HK-2 (cell line): Measurements from ENCODE around the gene CDH4.

Source experiments
- DNase-seq: peaks from one replicate; pipeline ENCODE4 v3.0.0-alpha.2; 2018; ENCODE audit not compliant: unreplicated experiment

CDH4 gene

GRCh38 chr20:61251529-61252393 is at the start of gene CDH4:
Gene CDH4 (plus strand): TSS chr20:61252261.
- DNase-seq: no peak

DNA sequence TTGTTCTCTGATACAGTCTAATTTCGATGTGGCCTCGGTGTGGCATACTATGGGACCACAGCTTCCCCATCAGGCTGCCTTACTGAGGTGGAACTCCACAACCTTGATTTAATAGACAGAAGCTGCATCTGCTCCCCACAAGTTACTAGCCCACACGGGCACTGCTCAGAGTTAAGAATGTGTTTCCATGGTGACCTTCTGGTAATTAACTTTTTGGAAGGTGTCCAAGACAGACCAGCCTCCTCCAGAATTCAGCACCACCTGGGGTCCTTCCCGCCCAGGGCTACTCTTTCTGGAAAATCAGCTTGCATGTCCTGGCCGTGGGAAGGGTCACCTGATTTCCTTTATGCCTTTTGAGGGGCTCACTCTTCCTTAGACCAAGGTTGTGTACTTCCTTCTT is 48.7 kb upstream of the CDH4 start:
- DNase-seq: no peak

DNA sequence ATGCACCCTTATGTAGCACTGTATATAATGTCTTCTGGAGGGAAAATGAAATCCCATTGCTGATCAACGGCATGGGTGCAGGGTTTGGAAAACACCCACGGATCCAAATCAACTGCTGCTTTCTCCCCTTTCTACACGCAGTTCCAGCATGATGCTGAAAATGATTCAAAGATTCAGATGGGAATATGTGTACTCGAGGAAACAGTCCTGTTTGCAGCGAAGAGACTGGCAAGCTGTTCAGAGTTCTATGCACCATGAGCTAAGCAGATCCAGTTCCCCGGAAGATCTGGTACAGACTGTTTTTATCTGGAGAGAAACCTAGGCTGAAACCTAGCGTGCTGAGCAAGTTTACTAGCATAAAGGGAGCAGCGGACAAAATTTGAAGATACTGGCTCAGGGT is 47.9 kb upstream of the CDH4 start:
- no peak for DNase-seq

GRCh38 chr20:61205769-61206168 is 46.3 kb upstream of the CDH4 start:
- no peak for DNase-seq

- no peak for DNase-seq
These were observed 41.2 kb upstream of the CDH4 start for GRCh38 chr20:61210862-61211261.

DNA sequence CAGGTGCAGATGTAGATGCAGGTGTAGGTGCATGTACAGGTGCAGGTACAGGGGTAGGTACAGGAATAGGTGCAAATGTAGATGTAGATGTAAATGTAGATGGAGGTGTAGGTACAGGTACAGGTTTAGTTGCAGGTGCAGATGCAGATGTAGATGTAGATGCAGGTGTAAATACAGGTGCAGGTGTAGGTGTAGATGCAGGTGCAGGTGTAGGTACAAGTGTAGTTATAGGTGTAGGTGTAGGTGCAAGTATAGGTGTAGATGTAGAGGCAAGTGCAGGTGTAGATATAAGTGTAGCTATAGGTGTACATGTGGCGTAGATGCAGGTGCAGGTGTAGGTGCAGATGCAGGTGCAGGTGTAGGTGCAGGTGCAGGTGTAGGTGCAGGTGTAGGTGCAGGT is 34.2 kb upstream of the CDH4 start:
- no peak for DNase-seq

DNA sequence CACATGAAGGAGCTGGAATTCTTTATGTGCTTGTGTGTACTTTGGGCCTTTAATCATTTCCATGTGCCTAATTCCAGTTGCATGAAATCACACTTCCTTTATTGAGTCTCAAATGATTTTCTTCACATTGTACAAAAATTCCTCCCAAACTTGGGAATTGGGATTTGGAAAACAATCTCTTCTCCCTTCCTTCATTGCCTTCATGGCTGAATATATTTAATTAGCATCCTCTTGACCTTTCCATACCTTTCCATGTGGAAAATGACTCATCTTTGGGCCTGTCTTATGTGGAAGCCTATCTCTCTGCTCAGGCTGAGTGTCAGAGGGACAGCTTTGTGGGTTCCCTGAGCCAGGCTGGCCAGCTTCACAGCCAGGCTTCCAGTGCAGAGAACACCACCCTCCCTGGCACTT is 33.0 kb upstream of the CDH4 start:
- no peak for DNase-seq

- DNase-seq: no peak
These were observed 31.9 kb upstream of the CDH4 start for GRCh38 chr20:61220131-61220530.

- DNase-seq: no peak
These were observed 31.3 kb upstream of the CDH4 start for GRCh38 chr20:61220626-61221325.

- DNase-seq: no peak
These were observed 29.4 kb upstream of the CDH4 start for GRCh38 chr20:61222699-61223098.

DNA sequence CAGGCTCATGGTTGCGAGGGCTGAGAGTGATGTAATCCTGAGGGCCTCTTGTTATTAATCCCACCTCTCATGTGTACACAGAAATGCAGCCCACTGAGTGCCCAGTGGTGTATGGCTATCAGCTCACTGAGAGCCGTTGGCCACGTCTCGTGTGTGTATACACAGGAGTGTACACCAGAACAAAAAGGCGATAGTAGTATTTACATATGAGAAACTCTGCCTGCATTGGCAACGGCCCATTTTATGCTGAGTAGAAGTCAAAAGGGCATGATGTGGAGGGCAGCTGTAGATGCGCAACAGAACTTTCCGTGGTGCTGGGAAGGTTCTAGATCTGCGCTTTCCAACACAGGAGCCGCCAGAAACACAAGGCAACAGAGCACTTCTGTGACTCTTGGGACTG is 28.9 kb upstream of the CDH4 start:
- no peak for DNase-seq

- DNase-seq: no peak
These were observed 21.9 kb upstream of the CDH4 start for GRCh38 chr20:61230166-61230565.

GRCh38 chr20:61233590-61233989 is 18.5 kb upstream of the CDH4 start:
- no peak for DNase-seq

DNA sequence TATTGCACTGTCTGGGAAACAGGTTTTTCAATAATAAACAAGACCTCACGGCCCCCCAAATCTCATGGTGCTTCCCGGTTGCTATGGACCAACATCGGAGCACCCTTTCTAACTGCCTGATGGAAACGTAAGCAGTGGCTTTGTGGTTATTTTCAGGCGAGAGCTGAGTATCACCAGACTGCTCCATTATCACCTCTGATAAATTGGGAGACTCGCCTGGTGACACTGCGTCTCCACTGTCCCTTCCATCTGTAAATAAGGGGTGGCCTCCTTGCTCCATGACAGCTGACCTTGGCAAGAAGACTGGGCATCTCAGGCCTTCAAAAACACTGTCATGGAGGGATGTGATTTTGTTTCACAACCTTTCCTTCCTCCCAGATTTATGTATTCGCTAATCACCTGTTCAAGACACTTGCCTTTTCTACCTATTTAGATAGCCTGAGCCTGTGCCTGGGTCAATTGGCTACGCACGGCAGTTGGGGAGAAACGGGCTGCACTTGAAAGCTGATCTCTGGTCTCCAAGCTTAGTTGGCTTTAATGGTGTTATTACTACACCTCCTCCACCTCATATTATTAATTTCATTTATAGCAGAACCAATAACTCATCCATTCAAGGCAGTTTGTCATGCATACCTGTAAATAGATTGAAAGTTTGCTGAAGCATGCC is 17.7 kb upstream of the CDH4 start:
- no peak for DNase-seq

DNA sequence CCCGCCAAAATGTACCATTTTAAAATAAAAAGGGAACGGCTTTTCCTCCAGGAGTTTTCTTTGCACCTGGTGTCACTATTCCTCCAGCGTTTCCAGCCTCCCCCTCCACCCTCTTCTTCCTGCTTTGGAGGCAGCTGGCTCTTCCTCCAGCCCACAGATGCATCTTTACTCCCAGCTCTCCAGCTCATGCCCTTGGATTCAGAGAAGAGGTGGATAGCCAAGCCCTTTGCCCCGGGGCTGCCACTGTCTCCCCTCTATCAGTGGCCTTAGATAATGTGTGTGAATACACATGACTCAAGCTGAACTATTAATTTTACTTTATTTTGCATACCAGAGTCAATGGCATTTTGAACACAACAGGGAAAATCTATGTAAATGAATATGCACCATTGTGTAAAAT is 15.3 kb upstream of the CDH4 start:
- no peak for DNase-seq

GRCh38 chr20:61238813-61239212 is 13.2 kb upstream of the CDH4 start:
- DNase-seq: no peak

DNA sequence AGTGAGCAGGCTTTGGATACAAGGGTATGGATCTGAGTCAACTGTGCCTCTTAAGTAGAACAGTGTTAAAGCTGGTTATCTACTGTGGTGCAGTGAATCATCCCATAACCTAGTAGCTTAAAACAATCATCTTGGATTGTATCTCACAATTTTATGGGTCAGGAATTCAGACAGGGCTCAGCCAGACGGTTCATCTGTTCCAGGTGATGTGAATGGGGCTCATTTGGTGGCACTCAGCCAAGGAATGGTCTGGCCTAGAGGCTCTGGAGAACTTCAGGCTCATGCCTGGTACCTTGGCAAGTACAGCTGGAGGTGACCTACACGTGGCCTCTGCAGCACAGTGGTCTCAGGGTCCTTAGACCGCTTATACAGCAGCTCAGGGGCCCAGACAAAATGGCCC is 11.2 kb upstream of the CDH4 start:
- no peak for DNase-seq

- no peak for DNase-seq
These were observed 7.8 kb upstream of the CDH4 start for GRCh38 chr20:61244213-61244612.

- DNase-seq: no peak
These were observed 5.8 kb upstream of the CDH4 start for GRCh38 chr20:61246269-61246668.

- DNase-seq: no peak
These were observed 2.4 kb upstream of the CDH4 start for GRCh38 chr20:61249626-61250025.

GRCh38 chr20:61252601-61253263 is 671 bp downstream of the CDH4 start:
- DNase-seq: peak; percentile 38

- peak; percentile 32 for DNase-seq
These were observed 1.2 kb downstream of the CDH4 start for GRCh38 chr20:61253264-61253639.
